K562 (cell line): ENCODE data around the gene MAML3. TPM values are rescaled to one million over a fixed set of nuclear protein-coding genes. Genes with fewer than 3 reads are reported as not detected.

ENCODE experiments used
- ATAC-seq: fragments of 200-7000 bp; cut with Tn5 transposase; 3 replicates; pipeline ENCODE4 v1.9.1; 2020; ENCODE audit warnings: moderate library complexity
- BruUV-seq: library from RNA; stranded (reverse); fragments of 400-500 nt; replicated peaks from 2 replicates; lab custom pipeline; 2021; lab: Mats Ljungman, UMichigan
- CTCF ChIA-PET: fragments of 300-600 bp; formaldehyde crosslinking; extraction: SDS; loops from one replicate; lab custom pipeline; 2021; ENCODE audit warnings: low intra/inter-chr PET ratio; lab: Yijun Ruan, JAX
- POLR2A ChIA-PET: fragments of 300-600, 350-650 bp; sonication (Branson Sonifier 250); formaldehyde crosslinking; extraction: SDS; loops from one replicate; lab custom pipeline; 2021; ENCODE audit warnings: antibody characterized with exemption, inconsistent platforms; lab: Yijun Ruan, JAX
- DNase-seq, 4 experiments: peaks; one replicate each; pipeline versions ENCODE4 v3.0.0 to v3.0.0-alpha.2; 2011 to 2018; ENCODE audit warnings: low spot score in 3 of 4, mixed read lengths in 3 of 4; ENCODE audit errors: extremely low read depth in 1 of 4
- FAIRE-seq: peaks from 2 replicates; lab custom pipeline; 2011; peaks lifted over from hg19 to GRCh38; lab: Jason Lieb, UNC
- H2AFZ ChIP-seq: 2 replicates; pipeline ENCODE4 v1.6.0; 2011; ENCODE audit warnings: low read depth, low read length, control low read depth, inconsistent platforms
- H3K27ac ChIP-seq: fragments of 200-600 bp; 3 replicates; pipeline ENCODE4 v1.8.0; 2011; ENCODE audit warnings: low read depth, mild to moderate bottlenecking, control low read depth, inconsistent platforms, low read length, moderate library complexity, mixed read lengths; ENCODE audit errors: extremely low read depth
- H3K27me3 ChIP-seq, 2 experiments: fragments of 300-600 bp in 1 of 2; 2 replicates in 1 of 2; 3 replicates in 1 of 2; pipeline versions ENCODE4 v1.6.0 to v1.8.0; 2011; ENCODE audit warnings: inconsistent platforms in 2 of 2, low read length in 2 of 2, mild to moderate bottlenecking in 1 of 2, mixed read lengths in 1 of 2, moderate library complexity in 1 of 2; ENCODE audit not compliant: control insufficient read depth in 2 of 2, insufficient read depth in 2 of 2
- H3K36me3 ChIP-seq: fragments of 300-600 bp; 3 replicates; pipeline ENCODE4 v1.8.0; 2011; ENCODE audit warnings: mild to moderate bottlenecking, low read length, inconsistent platforms; ENCODE audit not compliant: control insufficient read depth, insufficient read depth
- H3K4me1 ChIP-seq, 2 experiments: fragments of 200-600 bp in 1 of 2; replicated peaks in 1 of 2; 2 replicates in 1 of 2; 3 replicates in 1 of 2; pipeline versions ENCODE4 v1.5.1 to v1.8.0; 2011; ENCODE audit warnings: inconsistent platforms in 2 of 2, low read length in 2 of 2, mild to moderate bottlenecking in 1 of 2, mixed read lengths in 1 of 2, moderate library complexity in 1 of 2; ENCODE audit not compliant: control insufficient read depth in 2 of 2, insufficient read depth in 2 of 2
- H3K4me2 ChIP-seq: 2 replicates; pipeline ENCODE4 v1.6.1; 2011; ENCODE audit warnings: low read length, control low read depth, inconsistent platforms, mixed read lengths; ENCODE audit not compliant: insufficient read depth
- H3K4me3 ChIP-seq: fragments of 200-600 bp; sonication (generic), shearing (Covaris generic); 2 replicates; pipeline ENCODE4 v1.5.1; 2016; ENCODE audit warnings: control low read depth, inconsistent platforms
- H3K79me2 ChIP-seq: fragments of 200-600 bp; 3 replicates; pipeline ENCODE4 v1.8.0; 2011; ENCODE audit warnings: low read length, inconsistent platforms; ENCODE audit not compliant: control insufficient read depth, insufficient read depth
- H3K9ac ChIP-seq, 2 experiments: 2 replicates each; pipeline versions ENCODE4 v1.6.0 to v1.6.1; 2011; ENCODE audit warnings: low read depth in 2 of 2, low read length in 2 of 2, control low read depth in 1 of 2, inconsistent platforms in 1 of 2, mild to moderate bottlenecking in 1 of 2, mixed read lengths in 1 of 2; ENCODE audit not compliant: insufficient read depth in 1 of 2
- H3K9me1 ChIP-seq: one replicate; pipeline ENCODE4 v1.6.0; 2011; ENCODE audit warnings: inconsistent platforms, mild to moderate bottlenecking, low read length, moderate library complexity; ENCODE audit not compliant: control insufficient read depth, insufficient read depth
- H3K9me3 ChIP-seq: replicated peaks from 2 replicates; pipeline ENCODE4 v1.5.1; 2011; ENCODE audit warnings: low read depth, low read length, inconsistent platforms; ENCODE audit not compliant: control insufficient read depth, insufficient read depth
- H4K20me1 ChIP-seq: replicated peaks from 2 replicates; pipeline ENCODE4 v1.6.1; 2011; ENCODE audit warnings: low read length, inconsistent platforms, mixed read lengths; ENCODE audit not compliant: control insufficient read depth, insufficient read depth
- ADNP ChIP-seq: fragments of 200-800 bp; sonication (Bioruptor generic); IDR thresholded peaks from 2 replicates; pipeline ENCODE4 v1.6.1; 2016; ENCODE audit warnings: missing genetic modification characterization, missing compliant biosample characterization
- CHD4 ChIP-seq: fragments of 200-600 bp; sonication (generic); IDR thresholded peaks from 3 replicates; pipeline ENCODE4 v1.6.1; 2012; ENCODE audit warnings: low read depth, mild to moderate bottlenecking, mixed read lengths, low read length, inconsistent platforms; ENCODE audit not compliant: insufficient read depth, insufficient replicate concordance, poor library complexity, severe bottlenecking
- COPS2 ChIP-seq: fragments of 450-650 bp; conservative IDR thresholded peaks from 2 replicates; pipeline ENCODE4 v1.6.1; 2016; ENCODE audit warnings: mild to moderate bottlenecking, moderate library complexity
- DIDO1 ChIP-seq: fragments of 450-650 bp; IDR thresholded peaks from 2 replicates; pipeline ENCODE4 v1.6.1; 2016; ENCODE audit warnings: low read depth, missing biosample characterization, missing genetic modification characterization
- FOXP1 ChIP-seq: sonication (generic); formaldehyde crosslinking; IDR thresholded peaks from 2 replicates; pipeline ENCODE4 v1.8.0; 2022; ENCODE audit warnings: mild to moderate bottlenecking, missing genetic modification reagents
- HCFC1 ChIP-seq: IDR thresholded peaks from 2 replicates; pipeline ENCODE4 v1.6.1; 2012; ENCODE audit warnings: low read depth, low read length, improper control_type of control experiment
- KLF13 ChIP-seq: fragments of 450-650 bp; IDR thresholded peaks from 2 replicates; pipeline ENCODE4 v1.6.1; 2016; ENCODE audit warnings: missing genetic modification characterization, low read depth, mild to moderate bottlenecking, missing compliant biosample characterization, moderate library complexity, borderline replicate concordance
- NFATC3 ChIP-seq: fragments of 450-650 bp; IDR thresholded peaks from 2 replicates; pipeline ENCODE4 v1.6.1; 2017; ENCODE audit warnings: mild to moderate bottlenecking
- PHB ChIP-seq: fragments of 250-450 bp; sonication (Bioruptor Pico); IDR thresholded peaks from 2 replicates; pipeline ENCODE4 v1.5.0; 2021
- RBM14 ChIP-seq: fragments of 200-400 bp; formaldehyde crosslinking; IDR thresholded peaks from 2 replicates; pipeline ENCODE4 v1.6.1; 2018; ENCODE audit warnings: low read depth, mild to moderate bottlenecking, low read length, moderate library complexity, borderline replicate concordance; ENCODE audit not compliant: insufficient read depth
- SRSF1 ChIP-seq: fragments of 200-400 bp; formaldehyde crosslinking; IDR thresholded peaks from 2 replicates; pipeline ENCODE4 v1.6.1; 2017; ENCODE audit warnings: mild to moderate bottlenecking, low read depth, low read length, moderate library complexity
- ZNF3 ChIP-seq: fragments of 250-450 bp; sonication (Bioruptor Pico); IDR thresholded peaks from 2 replicates; pipeline ENCODE4 v1.5.0; 2021; ENCODE audit warnings: mild to moderate bottlenecking, moderate library complexity
- ZNF551 ChIP-seq: fragments of 250-450 bp; sonication (Bioruptor Pico); IDR thresholded peaks from 2 replicates; pipeline ENCODE4 v1.5.0; 2021; ENCODE audit warnings: mild to moderate bottlenecking, moderate library complexity
- WGBS: fragments of 100-300 bp; shearing (Covaris generic); methylation state at CpG from one replicate; pipeline ENCODE4 v1.1.6; 2016; ENCODE audit warnings: low coverage, mixed read lengths; ENCODE audit not compliant: insufficient coverage; ENCODE audit errors: missing lambda C conversion rate; 5-methylcytosine and 5-hydroxymethylcytosine counted together
- in situ Hi-C: fragments of 300-500 bp; cut with MboI; formaldehyde crosslinking; loops from 4 replicates; pipeline ENCODE4 v1.15.0; 2018; ENCODE audit warnings: inconsistent platforms, mixed read lengths
- intact Hi-C: fragments of 100-400 bp; cut with micrococcal nuclease; formaldehyde crosslinking; loops from 2 replicates; pipeline ENCODE4 v1.14.2; 2022
- polyA plus RNA-seq, 8 experiments: library from polyadenylated mRNA; depleted of rRNA in 4 of 8; stranded (reverse) in 5 of 8; unstranded in 3 of 8; fragments of >200 nt; fragmentation: Nextera tagmentation in 2 of 8; fragmentation: Illumina TruSeq in 1 of 8; extraction: Ambion mirVana in 2 of 8; extraction: Trizol in 1 of 8; gene quantifications; 2 replicates each; pipeline versions ENCODE4 v1.2.1 to v1.2.3, GENCODE V29; 2011 to 2014; ENCODE audit warnings: inconsistent platforms in 1 of 8, missing spikeins in 1 of 8
- total RNA-seq, 7 experiments: library from RNA; depleted of rRNA in 6 of 7; stranded (reverse); fragments of >200 nt in 6 of 7; fragmentation: Illumina TruSeq in 2 of 7; extraction: Trizol in 2 of 7; gene quantifications; 2 replicates each; pipeline versions ENCODE4 v1.2.1 to v1.2.3, GENCODE V29; 2011 to 2021; ENCODE audit warnings: low replicate concordance in 1 of 7
- TF ChIP-seq, protein P1 (sequence below): IDR thresholded peaks from 2 replicates; pipeline ENCODE4 v1.6.1; 2011; ENCODE audit warnings: borderline replicate concordance, low read depth, mild to moderate bottlenecking, moderate library complexity, low read length; ENCODE audit not compliant: insufficient read depth, poor library complexity, severe bottlenecking

The MAML3 gene
- total and polyA plus RNA-seq, 9 of the 15 experiments (the other 6 are each of a cell fraction or from before 2014, with no cell fraction given) = 0.01 to 0.55 (median 0.25) TPM

- H3K4me2 ChIP-seq = no peak overlapping the region
- ChIA-PET POLR2A (no interaction called here), CTCF (no interaction called here)
- no peaks in the 10 kb centered on the region for H3K9me3 ChIP-seq
- H4K20me1 ChIP-seq = no peaks in the 10 kb centered on the region
- intact Hi-C loops = no loop called here
- H3K27me3 ChIP-seq = peaks cover 12 to 14% of the 10 kb centered on the region in 2 experiments; a peak in 4 of 5 replicates
- no peaks in the 10 kb centered on the region for H3K4me1 ChIP-seq
- TF ChIP-seq KLF13 (tag) (no peak), HCFC1 (no peak), SRSF1 (no peak)
- no TSS peak for BruUV-seq
- in situ Hi-C loops = no loop called here
- no peaks in the 10 kb centered on the region for H3K79me2 ChIP-seq
- DNase-seq = no peak
- H2AFZ ChIP-seq = no peak overlapping the region
- FAIRE-seq = no peak
- no peak for ATAC-seq
- no peaks in the 10 kb centered on the region for H3K9me1 ChIP-seq
- no peak overlapping the region for H3K27ac ChIP-seq
- no peaks in the 10 kb centered on the region for H3K36me3 ChIP-seq
- 4% methylated on average over 5 of the region's 5 CpGs for WGBS
- no peak overlapping the region for H3K9ac ChIP-seq
- no peak overlapping the region for H3K4me3 ChIP-seq
Measured at GRCh38 chr4:139892973-139893736, 260.8 kb downstream of the MAML3 start.

GRCh38 chr4:139890816-139891215 lies 263.2 kb downstream of the MAML3 start:
- Histone ChIP-seq H4K20me1 (no peaks in the 10 kb centered on the region), H3K36me3 (no peaks in the 10 kb centered on the region), H3K79me2 (no peaks in the 10 kb centered on the region), H3K9me3 (no peaks in the 10 kb centered on the region), H3K9me1 (no peaks in the 10 kb centered on the region), H3K27ac (no peak overlapping the region), H3K4me1 (no peaks in the 10 kb centered on the region), H3K27me3 (peaks cover 14% of the 10 kb centered on the region in 2 experiments; a peak in 4 of 5 replicates), H2AFZ (no peak overlapping the region), H3K4me2 (no peak overlapping the region), H3K9ac (no peak overlapping the region), H3K4me3 (no peak overlapping the region)
- no TSS peak for BruUV-seq
- intact Hi-C loops (no loop called here), in situ Hi-C loops (no loop called here)
- ChIA-PET CTCF (no interaction called here), POLR2A (no interaction called here)
- no peak for DNase-seq
- no peak for FAIRE-seq
- no peak for TF ChIP-seq CHD4
- no peak for TF ChIP-seq PHB (CRISPR knock-in tag)
- TF ChIP-seq, protein P1, sequence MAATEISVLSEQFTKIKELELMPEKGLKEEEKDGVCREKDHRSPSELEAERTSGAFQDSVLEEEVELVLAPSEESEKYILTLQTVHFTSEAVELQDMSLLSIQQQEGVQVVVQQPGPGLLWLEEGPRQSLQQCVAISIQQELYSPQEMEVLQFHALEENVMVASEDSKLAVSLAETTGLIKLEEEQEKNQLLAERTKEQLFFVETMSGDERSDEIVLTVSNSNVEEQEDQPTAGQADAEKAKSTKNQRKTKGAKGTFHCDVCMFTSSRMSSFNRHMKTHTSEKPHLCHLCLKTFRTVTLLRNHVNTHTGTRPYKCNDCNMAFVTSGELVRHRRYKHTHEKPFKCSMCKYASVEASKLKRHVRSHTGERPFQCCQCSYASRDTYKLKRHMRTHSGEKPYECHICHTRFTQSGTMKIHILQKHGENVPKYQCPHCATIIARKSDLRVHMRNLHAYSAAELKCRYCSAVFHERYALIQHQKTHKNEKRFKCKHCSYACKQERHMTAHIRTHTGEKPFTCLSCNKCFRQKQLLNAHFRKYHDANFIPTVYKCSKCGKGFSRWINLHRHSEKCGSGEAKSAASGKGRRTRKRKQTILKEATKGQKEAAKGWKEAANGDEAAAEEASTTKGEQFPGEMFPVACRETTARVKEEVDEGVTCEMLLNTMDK = no peak
- no peak for TF ChIP-seq NFATC3
- TF ChIP-seq RBM14 = no peak
- TF ChIP-seq ZNF3 (CRISPR knock-in tag) = no peak
- TF ChIP-seq DIDO1 (tag) = no peak
- no peak for TF ChIP-seq COPS2
- no peak for TF ChIP-seq ZNF551 (CRISPR knock-in tag)
- TF ChIP-seq FOXP1 (CRISPR knock-in tag) = no peak
- TF ChIP-seq ADNP (tag) = no peak
- no peak for ATAC-seq
- 2% methylated on average over 8 of the region's 8 CpGs for WGBS
